Aorta (tissue), 5 donors: ENCODE results near the gene SREK1. TPM values are rescaled to one million over a fixed set of nuclear protein-coding genes. Genes with fewer than 3 reads are reported as not detected.

Source experiments
- ATAC-seq: fragments of 200-7000 bp; cut with Tn5 transposase; one replicate; pipeline ENCODE4 v1.9.1; 2022; ENCODE audit warnings: moderate library complexity; ENCODE audit not compliant: low FRiP score
- DNase-seq, 2 donors: peaks; one replicate each; pipeline ENCODE4 v3.0.0-alpha.2; 2020
- H3K27ac ChIP-seq, 2 donors: one replicate each; pipeline ENCODE4 v1.5.1; 2013; ENCODE audit warnings: low read length in 2 of 2, mild to moderate bottlenecking in 2 of 2, moderate library complexity in 2 of 2, control low read depth in 1 of 2, inconsistent platforms in 1 of 2, low read depth in 1 of 2
- H3K27me3 ChIP-seq, 2 donors: one replicate each; pipeline ENCODE4 v1.6.1; 2013; ENCODE audit warnings: control low read depth in 1 of 2, low read length in 1 of 2, mild to moderate bottlenecking in 1 of 2, moderate library complexity in 1 of 2; ENCODE audit not compliant: insufficient read depth in 2 of 2, control insufficient read depth in 1 of 2
- H3K36me3 ChIP-seq, 2 donors: one replicate each; pipeline ENCODE4 v1.6.1; 2013; ENCODE audit warnings: control low read depth in 1 of 2, low read length in 1 of 2, mild to moderate bottlenecking in 1 of 2; ENCODE audit not compliant: insufficient read depth in 2 of 2, control insufficient read depth in 1 of 2
- H3K4me1 ChIP-seq, 2 donors: one replicate each; pipeline ENCODE4 v1.6.1; 2013; ENCODE audit warnings: low read length in 2 of 2, control low read depth in 1 of 2, mild to moderate bottlenecking in 1 of 2, moderate library complexity in 1 of 2; ENCODE audit not compliant: insufficient read depth in 2 of 2, control insufficient read depth in 1 of 2
- H3K4me3 ChIP-seq, 2 donors: one replicate each; pipeline ENCODE4 v1.5.1; 2013; ENCODE audit warnings: low read length in 2 of 2, control low read depth in 1 of 2, mild to moderate bottlenecking in 1 of 2
- H3K9me3 ChIP-seq: one replicate; pipeline ENCODE4 v1.6.1; 2013; ENCODE audit warnings: mild to moderate bottlenecking, low read length; ENCODE audit not compliant: control insufficient read depth
- WGBS, 2 donors: extraction: QIAGEN DNeasy Blood & Tissue Kit; methylation state at CpG; one replicate each; pipeline ENCODE4 v1.1.7; 2013; 5-methylcytosine and 5-hydroxymethylcytosine counted together
- intact Hi-C, 2 donors: fragments of 100-400 bp; cut with DNase I; formaldehyde crosslinking; loops; one replicate each; pipeline versions ENCODE4 v1.14.2 to v1.15.0; 2022
- long read RNA-seq, 2 donors: library from polyadenylated mRNA; unstranded; transcript quantifications; one replicate each; pipeline ENCODE4 v2.0.0, GENCODE V29; 2020 to 2021
- polyA plus RNA-seq, 2 donors: library from polyadenylated mRNA; stranded (reverse); fragments of 200-250 nt; gene quantifications; one replicate each; pipeline ENCODE4 v1.2.3, GENCODE V29; 2013
- total RNA-seq, 2 donors: library from RNA; stranded (reverse); fragmentation: NEBNext Ultra II Directional; extraction: Animal tissue kit (Norgen Biotek cat#: 25700); gene quantifications; one replicate each; pipeline ENCODE4 v1.2.1, GENCODE V29; 2021
- donor health status: healthy with polysubstance abuse.
- donor health status: Bipolar disorder and iron deficiency.
- donor health status: DM: no; HTN: no; CAD: no.
- donor health status: DM: no; HTN: no; CAD: no.
- donor health status: DM: yes; HTN: yes; CAD: no.

SREK1 gene, protein sequence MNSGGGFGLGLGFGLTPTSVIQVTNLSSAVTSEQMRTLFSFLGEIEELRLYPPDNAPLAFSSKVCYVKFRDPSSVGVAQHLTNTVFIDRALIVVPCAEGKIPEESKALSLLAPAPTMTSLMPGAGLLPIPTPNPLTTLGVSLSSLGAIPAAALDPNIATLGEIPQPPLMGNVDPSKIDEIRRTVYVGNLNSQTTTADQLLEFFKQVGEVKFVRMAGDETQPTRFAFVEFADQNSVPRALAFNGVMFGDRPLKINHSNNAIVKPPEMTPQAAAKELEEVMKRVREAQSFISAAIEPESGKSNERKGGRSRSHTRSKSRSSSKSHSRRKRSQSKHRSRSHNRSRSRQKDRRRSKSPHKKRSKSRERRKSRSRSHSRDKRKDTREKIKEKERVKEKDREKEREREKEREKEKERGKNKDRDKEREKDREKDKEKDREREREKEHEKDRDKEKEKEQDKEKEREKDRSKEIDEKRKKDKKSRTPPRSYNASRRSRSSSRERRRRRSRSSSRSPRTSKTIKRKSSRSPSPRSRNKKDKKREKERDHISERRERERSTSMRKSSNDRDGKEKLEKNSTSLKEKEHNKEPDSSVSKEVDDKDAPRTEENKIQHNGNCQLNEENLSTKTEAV
- 10 to 100 TPM; 83.3 to 94.3 TPM for total RNA-seq
- polyA plus RNA-seq = 10 to 100 TPM; 19.2 to 37.7 TPM
- long read RNA-seq, donor 1, partial matches to known transcripts = 85 of 105 reads
- long read RNA-seq, donor 1, other reads (novel, unspliced or antisense) = 16 of 105 reads
- long read RNA-seq, donor 2, full-length matches to known transcripts = 4 of 36 reads
- long read RNA-seq, donor 2, partial matches to known transcripts = 22 of 36 reads
- long read RNA-seq, donor 2, other reads (novel, unspliced or antisense) = 10 of 36 reads

GRCh38 chr5:66144074-66144833, at the start of gene SREK1:
TSS of gene SREK1 (plus strand) at chr5:66144300. CDS start at chr5:66144377, 77 bp downstream.
- no peaks in the 10 kb centered on the region for H3K9me3 ChIP-seq
- H3K4me3 ChIP-seq = peak within 1 kb of the TSS; percentile 82 to 95
- intact Hi-C loops = loop anchor here (2.0 to 10.0 kb wide), 3 partner anchors 217 to 519 kb away; partner anchors contain the start of genes ERBIN (in 1 of the 2), SHLD3 (in 1 of the 2), TRAPPC13 (in 1 of the 2) and TRIM23 (in 1 of the 2)
- DNase-seq (peak; percentile 95 to 97), ATAC-seq (peak; percentile 98)
- no peaks in the 10 kb centered on the region for H3K36me3 ChIP-seq
- H3K27me3 ChIP-seq = no peaks in the 10 kb centered on the region
- H3K27ac ChIP-seq = peak within 1 kb of the TSS; percentile 51 to 95
- WGBS, 2 donors = 0% methylated on average over 86 of the region's 86 CpGs
- H3K4me1 ChIP-seq = peaks cover 0 to 2% of the 10 kb centered on the region in 2 donors

DNA sequence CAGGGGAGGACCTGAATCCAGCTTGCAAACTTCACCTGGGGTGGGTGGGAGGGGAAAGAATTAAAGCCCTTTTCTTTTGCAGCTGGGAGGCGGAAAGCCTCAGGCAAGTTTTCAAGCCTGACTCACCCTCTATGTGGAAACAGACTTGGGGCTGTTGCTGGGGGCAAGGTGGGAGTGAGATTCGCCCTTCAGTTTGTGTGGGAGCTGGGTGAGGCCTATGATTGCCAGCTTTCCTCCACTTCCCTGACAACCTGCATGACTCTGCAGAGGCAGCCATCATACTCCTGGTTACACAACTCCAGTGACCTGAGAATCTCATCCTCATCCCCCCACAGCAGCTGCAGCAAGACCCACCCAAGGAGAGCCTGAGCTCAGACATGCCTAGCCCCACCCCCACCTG, 43.2 kb upstream of the SREK1 start:
- DNase-seq (no peak), ATAC-seq (no peak)
- no peaks in the 10 kb centered on the region for H3K36me3 ChIP-seq
- no peak overlapping the region for H3K4me3 ChIP-seq
- H3K9me3 ChIP-seq = peaks cover 4% of the 10 kb centered on the region
- H3K27ac ChIP-seq = no peak overlapping the region
- no peaks in the 10 kb centered on the region for H3K4me1 ChIP-seq
- intact Hi-C loops = no loop called here
- 96 to 100% methylated on average over 2 of the region's 2 CpGs for WGBS, 2 donors
- no peaks in the 10 kb centered on the region for H3K27me3 ChIP-seq

DNA sequence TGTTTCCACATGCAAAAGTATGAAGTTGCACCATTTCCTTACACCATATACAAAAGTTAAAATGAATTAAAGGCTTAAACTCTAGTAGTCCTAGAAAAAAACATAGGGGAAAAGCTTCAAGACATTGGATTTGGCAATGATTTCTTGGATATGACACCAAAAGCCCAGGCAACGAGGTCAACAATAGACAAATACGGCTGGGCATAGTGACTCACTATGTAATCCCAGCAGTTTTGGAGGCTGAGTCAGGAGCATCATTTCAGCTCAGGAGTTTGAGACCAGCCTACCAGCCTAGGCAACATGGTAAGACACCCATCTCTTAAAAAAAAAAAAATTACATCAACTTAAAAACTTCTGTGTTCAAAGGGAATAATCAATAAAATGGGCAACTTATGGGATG, 30.9 kb upstream of the SREK1 start:
- no peaks in the 10 kb centered on the region for H3K36me3 ChIP-seq
- H3K9me3 ChIP-seq = peaks cover 1% of the 10 kb centered on the region
- WGBS, 2 donors = 72 to 84% methylated on average over 2 of the region's 2 CpGs
- no peak overlapping the region for H3K4me3 ChIP-seq
- no peak for DNase-seq
- no peak overlapping the region for H3K27ac ChIP-seq
- intact Hi-C loops = no loop called here
- no peak for ATAC-seq
- no peaks in the 10 kb centered on the region for H3K27me3 ChIP-seq
- H3K4me1 ChIP-seq = no peaks in the 10 kb centered on the region

GRCh38 chr5:66118304-66118703, 25.8 kb upstream of the SREK1 start:
- DNase-seq (no peak), ATAC-seq (no peak)
- Histone ChIP-seq H3K4me1 (no peaks in the 10 kb centered on the region), H3K36me3 (no peaks in the 10 kb centered on the region), H3K4me3 (no peak overlapping the region), H3K27ac (no peak overlapping the region), H3K9me3 (peaks cover 1% of the 10 kb centered on the region), H3K27me3 (no peaks in the 10 kb centered on the region)
- WGBS, 2 donors = 64 to 65% methylated on average over 4 of the region's 4 CpGs
- intact Hi-C loops = no loop called here

- intact Hi-C loops = no loop called here
- H3K9me3 ChIP-seq = no peaks in the 10 kb centered on the region
- WGBS, 2 donors = 79 to 87% methylated on average over 2 of the region's 2 CpGs
These were observed 21.6 kb upstream of the SREK1 start for GRCh38 chr5:66122379-66123034.

DNA sequence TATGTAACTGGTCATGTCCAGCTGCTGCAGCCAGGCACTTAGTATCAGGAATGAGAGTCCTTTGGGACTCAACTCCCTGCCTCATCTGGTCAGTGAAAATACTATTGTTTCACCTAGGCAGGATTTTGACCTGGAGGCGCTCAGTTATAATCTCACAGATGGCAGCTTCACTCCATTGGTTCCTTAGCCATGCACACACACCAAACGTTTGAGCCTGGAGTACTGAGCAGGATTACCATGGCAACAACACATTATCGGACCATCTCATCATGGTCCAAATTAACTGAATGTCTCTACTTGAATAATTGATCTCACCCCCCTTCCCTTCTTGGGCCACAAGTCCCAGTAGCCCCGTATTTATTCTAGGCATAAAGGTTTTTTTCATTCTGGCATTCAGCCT, 15.0 kb upstream of the SREK1 start:
- WGBS, 2 donors = 71 to 76% methylated on average over 4 of the region's 4 CpGs
- H3K27me3 ChIP-seq = no peaks in the 10 kb centered on the region
- H3K9me3 ChIP-seq = peaks cover 1% of the 10 kb centered on the region
- peaks cover 0 to 2% of the 10 kb centered on the region in 2 donors for H3K4me1 ChIP-seq
- DNase-seq (no peak), ATAC-seq (no peak)
- intact Hi-C loops = no loop called here
- H3K36me3 ChIP-seq = no peaks in the 10 kb centered on the region
- H3K4me3 ChIP-seq = no peak overlapping the region
- no peak overlapping the region for H3K27ac ChIP-seq

More at GRCh38 chr5:66122379-66123034, 21.6 kb upstream of the SREK1 start:
- Histone ChIP-seq H3K27ac (no peak overlapping the region), H3K36me3 (no peaks in the 10 kb centered on the region), H3K27me3 (no peaks in the 10 kb centered on the region), H3K4me1 (no peaks in the 10 kb centered on the region), H3K4me3 (no peak overlapping the region)
- DNase-seq (no peak), ATAC-seq (no peak)

DNA sequence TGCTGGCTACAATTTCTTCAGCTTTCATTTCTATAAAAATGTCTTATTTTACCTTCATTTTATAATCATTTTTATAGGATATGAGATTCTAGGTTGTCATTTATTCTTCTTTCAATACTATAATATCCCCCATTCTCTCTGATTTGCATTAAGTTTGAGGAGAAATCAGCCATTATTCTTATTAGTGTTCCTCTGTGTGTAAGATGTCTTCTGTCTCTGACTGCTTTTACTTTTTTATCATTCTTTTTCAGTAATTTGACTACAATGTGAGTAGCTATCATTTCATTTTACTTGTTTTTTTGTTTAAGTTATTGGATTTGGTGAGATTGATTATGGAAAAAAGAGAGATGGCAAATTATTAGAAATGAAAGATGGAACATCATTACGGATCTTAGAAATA, 13.6 kb upstream of the SREK1 start:
- no peak for ATAC-seq
- intact Hi-C loops = no loop called here
- DNase-seq = no peak
- no peak overlapping the region for H3K4me3 ChIP-seq
- peaks cover 0 to 2% of the 10 kb centered on the region in 2 donors for H3K4me1 ChIP-seq
- no peaks in the 10 kb centered on the region for H3K27me3 ChIP-seq
- no peaks in the 10 kb centered on the region for H3K36me3 ChIP-seq
- H3K9me3 ChIP-seq = peaks cover 1% of the 10 kb centered on the region
- WGBS, 2 donors = 98% methylated on average over 1 of the region's 1 CpG
- no peak overlapping the region for H3K27ac ChIP-seq

- no peaks in the 10 kb centered on the region for H3K27me3 ChIP-seq
- H3K9me3 ChIP-seq = no peaks in the 10 kb centered on the region
- H3K4me1 ChIP-seq = peaks cover 0 to 2% of the 10 kb centered on the region in 2 donors
- H3K27ac ChIP-seq = no peak overlapping the region
- DNase-seq = no peak
- H3K4me3 ChIP-seq = no peak overlapping the region
- intact Hi-C loops = no loop called here
- WGBS, 2 donors = 82 to 85% methylated on average over 1 of the region's 1 CpG
- ATAC-seq = no peak
- no peaks in the 10 kb centered on the region for H3K36me3 ChIP-seq
These were observed 9.7 kb upstream of the SREK1 start for GRCh38 chr5:66134407-66134861.
